GM21717 (cell line): Measurements from ENCODE around the gene RANBP1.
A peak's percentile ranks its signal among the peaks of the same experiment; 100 is the strongest.

Experiments used
- ATAC-seq: cut with Tn5 transposase; IDR thresholded peaks from one replicate; pipeline ENCODE4 v1.9.1; 2021; ENCODE audit warnings: mild to moderate bottlenecking, moderate library complexity; ENCODE audit not compliant: unreplicated experiment

RANBP1 gene

DNA sequence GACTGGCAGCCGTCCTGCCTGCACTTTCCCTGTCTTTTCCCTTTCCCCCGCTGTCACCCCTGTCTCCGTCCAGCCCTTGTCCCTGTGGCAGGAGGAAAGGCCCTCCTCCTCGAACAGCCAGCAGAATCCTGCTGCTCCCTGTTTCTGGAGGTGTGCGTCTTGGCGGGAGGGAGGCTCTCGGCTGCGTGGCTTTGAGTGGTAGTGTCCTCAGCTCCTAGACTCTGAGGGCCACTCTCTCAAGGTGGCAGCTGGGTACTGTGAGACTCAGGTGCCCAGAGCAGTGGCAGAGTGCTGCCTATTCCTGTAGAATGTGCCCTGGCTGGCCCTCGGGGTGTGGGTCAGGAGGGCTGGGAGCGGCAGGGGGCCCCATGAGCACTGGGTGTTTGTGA, 9.1 kb upstream of the RANBP1 start:
- ATAC-seq, result no peak

DNA sequence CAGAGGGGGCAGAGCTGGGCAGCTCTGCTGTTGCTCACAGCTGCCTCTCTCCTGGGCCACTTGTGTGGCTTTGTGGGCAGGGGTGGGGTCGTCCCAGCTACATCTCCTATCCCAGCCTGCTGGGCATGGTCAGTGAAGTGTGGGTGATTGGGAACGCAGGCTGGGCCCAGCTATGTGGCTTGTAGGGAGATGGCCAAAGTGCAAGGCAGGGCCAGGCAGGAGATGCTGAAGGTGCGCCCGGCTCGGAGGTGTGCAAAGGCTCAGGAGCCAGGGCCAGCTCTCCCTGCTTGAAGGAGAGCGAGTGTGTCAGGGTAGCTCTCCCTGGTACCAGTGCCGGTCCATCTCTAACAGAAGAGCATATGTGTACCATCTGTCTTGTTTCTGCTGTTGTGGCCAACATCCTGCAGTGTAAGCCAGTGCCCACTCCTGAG, 8.4 kb upstream of the RANBP1 start:
- ATAC-seq, result no peak

GRCh38 chr22:20107951-20108756, 7.8 kb upstream of the RANBP1 start:
- no peak for ATAC-seq

DNA sequence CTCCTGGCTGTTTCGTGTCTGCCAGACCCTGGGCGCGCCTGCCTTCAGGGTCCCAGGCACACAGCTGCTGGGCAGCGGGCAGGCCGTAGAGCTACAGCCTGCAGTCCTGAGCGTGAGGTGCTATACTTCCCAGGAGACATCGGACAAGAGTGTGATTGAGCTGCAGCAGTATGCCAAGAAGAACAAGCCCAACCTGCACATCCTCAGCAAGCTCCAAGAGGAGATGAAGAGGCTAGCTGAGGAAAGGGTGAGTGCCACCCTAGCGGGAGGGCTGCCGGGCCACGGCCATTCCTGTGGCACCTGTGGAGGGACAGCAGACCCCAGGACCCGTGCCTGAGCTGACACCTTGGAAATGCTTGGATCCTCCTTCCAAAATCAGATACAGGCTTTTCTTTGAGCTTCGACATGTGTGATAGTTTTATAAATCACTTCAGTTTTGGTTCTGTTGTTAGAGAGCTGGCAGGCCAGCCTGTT, 7.1 kb upstream of the RANBP1 start:
- ATAC-seq, result no peak

- no peak for ATAC-seq
Measured at GRCh38 chr22:20109411-20110358, 6.2 kb upstream of the RANBP1 start.

DNA sequence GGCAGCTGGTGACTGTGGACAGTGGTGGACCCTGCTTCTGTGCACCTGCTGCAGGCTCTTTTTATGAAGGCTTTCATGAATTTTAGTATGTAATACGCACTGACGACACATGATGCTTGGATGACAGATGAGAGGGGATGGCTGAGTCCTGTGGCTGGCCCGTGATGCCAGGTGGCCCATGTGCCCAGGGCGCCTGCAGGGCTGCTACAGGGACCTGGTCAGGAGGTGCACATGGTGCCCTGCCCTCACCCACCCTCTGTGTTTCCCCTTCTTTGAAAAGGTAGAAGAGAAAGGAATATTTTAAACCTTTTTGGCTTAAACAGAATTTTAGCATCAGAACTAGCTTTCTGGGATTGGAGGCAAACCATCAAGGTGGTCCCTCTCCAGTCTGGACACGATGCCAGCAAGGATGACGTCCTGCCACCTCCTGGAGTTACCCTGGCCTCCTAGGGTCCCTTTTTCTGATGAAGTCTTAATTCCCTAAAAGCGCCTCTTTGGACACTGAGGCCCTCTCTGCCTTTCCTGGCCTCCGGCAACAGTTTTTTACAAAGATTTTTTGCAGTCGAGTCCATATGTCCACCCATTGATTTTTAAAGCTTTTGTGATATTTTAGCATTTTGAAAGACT, 5.4 kb upstream of the RANBP1 start:
- no peak for ATAC-seq

DNA sequence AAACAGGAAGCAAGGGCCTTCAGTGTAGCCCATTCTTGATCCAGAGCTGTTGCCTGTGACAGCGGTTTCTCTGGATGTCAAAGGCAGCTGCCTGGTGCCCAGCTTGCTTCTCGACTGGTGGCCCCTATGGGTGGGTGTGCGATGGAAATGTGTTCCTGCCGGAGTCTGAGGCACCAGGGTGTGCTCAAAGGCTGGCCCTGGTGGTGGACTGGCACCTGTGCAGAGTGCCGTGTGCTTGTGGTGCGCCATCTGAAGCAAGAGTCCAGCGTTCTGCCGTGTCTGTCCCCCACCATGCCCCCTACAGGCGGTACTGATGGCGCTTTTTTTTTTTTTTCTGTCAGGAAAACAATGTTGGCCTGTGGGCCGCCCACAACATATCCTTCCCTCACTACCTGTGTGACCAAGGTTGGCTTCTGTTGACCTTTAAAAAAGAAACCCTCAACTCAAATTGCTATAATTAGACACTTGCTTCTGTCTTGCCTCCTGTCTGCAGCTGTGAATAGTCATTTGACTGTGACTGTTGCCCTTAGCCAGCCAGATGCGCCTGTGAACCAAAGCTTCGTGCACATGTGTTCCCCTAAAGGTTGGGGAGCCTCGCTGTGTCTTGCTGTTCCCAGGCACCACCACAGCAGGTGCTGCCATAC, 4.7 kb upstream of the RANBP1 start:
- ATAC-seq, result no peak

DNA sequence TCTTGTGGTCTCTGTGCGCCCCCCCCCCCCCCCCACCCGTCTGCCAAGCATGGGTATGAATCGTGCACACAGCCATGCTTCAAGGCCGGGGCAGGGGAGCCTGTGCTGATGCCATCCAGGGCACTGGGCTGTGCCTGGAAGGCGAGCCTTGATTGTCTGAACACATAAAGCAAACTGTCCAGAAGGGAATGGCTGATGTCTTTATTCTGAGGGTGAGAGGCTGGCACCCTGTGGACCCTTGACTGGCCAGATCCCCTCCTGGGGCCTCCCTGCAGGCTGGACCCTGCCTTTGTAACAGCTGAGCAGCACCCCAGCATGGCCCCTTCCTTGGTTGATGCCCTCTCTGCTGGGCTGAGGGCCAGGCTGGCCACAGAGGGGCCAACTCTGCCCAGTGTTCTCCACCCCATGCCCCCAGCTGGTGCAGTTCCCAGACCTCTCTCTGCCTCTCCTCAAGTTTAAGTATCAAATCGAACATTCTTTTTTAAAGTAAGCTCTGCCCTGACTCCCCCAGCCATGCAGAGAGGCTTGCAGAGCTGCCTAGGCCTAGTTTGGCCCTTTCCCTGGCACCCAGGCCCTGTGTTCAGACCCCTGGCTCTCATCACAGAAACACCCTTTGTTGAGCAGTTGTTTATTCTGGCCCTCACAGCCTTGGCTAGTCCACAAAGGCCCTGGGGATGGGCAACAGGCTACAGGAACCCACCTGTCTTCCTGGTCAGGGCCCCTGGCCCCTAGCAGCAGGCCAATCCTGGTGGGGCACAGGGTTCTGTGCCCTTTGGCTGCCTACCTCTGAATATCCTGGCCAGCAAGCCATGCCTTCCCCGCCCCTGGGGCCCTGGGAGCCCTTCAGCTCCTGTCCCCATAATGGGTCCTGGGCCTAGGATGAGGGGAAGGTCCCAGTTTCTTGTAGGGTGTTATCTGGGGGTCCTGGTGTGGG, 3.9 kb upstream of the RANBP1 start:
- ATAC-seq, result no peak

GRCh38 chr22:20112623-20113511, 3.0 kb upstream of the RANBP1 start:
- no peak for ATAC-seq

DNA sequence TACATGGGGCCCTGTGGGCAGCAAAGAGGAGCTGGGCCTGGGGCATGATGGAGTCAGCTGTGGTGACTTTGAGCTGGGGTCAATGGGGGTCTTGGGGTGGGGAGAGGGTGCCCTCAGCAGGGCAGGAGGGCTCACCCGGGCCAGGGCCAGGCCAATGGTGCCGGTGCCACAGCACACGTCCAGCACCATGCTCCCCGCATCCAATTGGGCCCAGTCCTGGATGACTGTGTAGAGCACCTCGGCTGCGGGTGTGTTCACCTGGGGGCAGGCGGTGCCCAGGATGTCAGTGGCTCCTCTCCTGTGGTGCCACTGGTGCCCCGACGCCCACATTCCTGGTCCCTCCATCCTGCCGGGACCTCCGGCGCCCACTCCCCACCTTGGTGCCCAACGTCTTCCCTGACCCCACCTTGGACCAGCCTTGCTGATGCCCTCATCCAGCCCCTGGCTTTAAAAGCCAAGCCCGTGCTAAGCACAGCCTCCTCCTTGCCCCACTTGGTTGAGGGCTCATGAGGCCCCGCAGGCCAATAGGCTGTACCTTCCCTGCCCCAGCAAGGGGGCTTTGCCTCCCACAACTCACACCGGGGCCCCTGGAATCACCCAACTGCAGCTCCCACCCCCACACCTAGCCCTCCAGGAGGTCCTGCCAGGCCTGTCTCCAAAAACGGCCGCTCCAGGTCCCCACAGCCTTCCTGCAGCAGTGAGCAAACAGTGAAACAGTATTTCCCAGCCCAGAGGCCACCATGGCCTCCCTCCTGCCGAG, 2.2 kb upstream of the RANBP1 start:
- no peak for ATAC-seq

DNA sequence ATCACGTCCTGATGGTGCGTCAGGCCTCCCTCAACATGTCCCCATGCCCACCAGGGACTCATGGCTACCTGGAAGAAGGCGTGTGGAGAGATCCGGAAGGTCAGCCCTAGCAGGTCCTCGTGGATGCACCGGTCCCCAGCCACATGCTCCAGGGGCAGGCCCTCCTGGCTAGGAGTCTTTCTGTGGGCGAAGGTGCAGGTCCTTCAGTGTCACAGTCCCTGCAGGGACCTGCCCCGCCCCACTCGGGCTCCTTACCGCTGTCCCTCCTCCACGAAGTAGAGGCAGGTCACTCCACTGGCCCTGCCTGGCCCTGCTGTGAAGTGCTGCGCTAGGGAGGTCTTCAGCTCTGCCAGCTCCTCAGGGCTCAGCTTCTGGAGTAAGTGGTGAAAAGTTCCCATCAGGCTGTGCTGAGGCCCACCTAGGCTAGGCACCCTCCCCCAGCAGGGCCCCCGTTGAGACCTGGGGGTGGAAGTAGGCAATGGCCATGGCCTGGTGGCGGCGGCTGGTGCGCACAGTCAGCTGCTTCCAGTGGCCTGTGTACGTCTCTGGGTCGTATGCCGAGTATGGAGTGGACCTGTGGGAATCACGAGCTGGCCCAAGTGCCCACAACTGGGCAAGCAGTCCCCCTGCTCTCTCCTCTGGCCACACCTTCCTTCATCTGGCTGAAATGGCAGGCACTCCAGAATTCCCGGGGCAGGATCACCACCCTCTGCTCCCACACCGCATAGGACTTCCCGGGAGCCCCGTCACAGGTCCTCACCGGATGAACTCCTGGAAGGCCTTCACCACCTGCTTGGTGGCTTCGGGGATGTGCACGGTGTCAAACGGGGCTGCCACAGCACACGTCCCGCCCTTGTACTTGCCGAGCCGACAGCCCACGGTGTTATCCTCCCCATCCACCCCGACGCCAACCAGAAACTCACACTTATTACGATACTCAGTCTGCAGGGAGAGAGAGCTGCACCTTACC, 1.1 kb upstream of the RANBP1 start:
- ATAC-seq, result no peak

DNA sequence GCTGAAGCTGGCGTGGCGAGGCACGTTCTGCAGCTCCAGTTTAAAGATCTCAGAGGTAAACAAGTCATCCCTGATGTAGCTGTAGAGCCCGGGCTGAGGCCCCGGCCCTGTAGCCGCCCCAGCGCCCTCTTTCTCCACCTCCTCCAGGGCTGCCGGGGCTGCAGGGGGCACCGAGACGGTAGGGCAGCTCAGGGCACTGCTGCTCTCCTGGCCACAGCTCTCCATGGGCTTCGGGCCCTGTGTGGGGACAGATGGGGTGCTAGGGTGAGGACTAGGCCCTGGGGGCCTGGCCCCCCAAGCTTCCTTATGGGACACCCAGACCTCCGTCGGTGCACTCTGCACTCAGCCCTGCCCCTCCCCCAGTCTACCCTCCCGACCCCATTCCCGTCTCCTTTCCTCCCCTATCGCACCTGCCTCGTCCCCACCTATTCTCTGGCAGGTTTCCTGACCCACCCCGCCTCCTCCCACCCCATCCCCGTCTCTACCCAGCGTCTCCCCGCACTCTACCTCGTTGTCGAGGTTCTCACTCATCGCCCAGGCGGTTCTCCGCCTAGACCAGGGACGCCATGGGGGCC, 559 bp downstream of the RANBP1 start:
- no peak for ATAC-seq

DNA sequence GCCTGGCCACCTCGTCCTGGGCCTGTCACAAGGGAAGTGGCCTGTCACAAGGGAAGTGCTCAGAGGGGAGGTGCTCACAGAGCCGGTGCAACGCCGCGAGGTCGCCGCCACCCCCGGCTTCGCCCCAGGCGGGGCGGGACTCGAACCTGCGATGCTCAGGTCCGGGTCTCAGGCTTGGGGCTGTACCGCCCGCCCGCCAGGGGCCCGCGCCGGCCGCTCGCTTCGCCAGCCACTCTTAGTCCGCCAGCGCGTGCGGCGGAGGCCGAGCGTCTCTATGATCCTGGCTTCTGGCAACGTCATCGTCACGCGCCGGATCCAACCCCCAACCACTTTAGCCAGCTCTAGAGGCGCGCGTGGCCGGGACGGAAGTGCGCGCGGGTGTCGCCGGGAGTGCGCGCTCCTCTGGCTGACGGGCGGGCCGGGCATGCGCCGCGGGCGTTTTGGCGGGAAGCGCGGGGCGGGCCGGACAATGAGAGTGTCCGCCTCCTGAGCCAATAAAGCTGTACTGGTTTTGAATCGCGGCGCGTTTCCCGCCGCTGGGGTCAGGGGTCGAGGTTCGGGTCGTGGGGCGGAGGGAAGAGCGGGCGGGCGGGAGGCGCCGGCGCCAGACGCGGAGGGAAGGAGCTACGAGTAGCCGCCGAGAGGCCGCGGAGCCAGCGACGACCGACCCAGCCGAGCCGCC, 1.2 kb downstream of the RANBP1 start, which contains the start of gene TRMT2A:
TSS of gene TRMT2A (minus strand) at position 276 of the 682 bp plus-strand sequence. CDS start 320 bp downstream, outside the sequence.
- ATAC-seq, result peak; percentile 50

DNA sequence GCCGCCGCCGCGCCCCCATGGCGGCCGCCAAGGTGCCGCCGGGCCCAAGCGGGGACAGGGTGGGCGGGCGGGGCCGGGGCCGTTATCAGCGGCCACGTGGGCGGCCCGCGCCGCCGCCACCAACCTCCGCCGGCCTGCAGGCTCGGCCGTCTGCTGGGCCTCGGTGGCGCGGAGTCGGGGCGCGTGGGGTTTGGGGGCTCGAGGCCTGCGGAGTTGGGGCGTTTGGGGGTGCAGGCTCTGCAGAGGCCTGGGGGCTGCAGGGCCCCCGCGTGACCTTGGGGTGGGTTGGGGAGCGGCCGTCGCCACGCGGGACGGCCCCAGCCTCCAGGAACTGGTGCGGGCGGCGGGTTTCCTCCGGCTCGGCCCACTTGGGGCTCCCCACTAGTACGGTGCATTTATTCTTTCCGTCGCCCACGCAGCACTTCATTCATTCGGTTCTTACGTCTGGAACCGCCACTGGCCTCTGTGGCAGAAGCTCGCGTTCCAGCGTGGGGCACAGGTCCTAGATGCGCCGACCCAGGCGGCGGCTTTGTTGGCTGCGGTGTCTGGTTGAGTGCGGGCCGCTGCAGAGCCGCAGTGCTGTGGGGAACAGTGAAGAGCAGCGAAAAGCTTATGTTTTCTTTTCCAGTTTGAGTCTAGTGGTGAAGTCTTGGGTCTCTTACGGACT, 1.9 kb downstream of the RANBP1 start:
- peak; percentile 18 for ATAC-seq

- ATAC-seq, result no peak
Measured at GRCh38 chr22:20118300-20119020, 2.6 kb downstream of the RANBP1 start.
